NCI-H226 (cell line): Measurements from ENCODE around the gene NR2E1.

ENCODE experiments used
- DNase-seq: peaks from one replicate; pipeline ENCODE4 v3.0.0-alpha.2; 2015

The NR2E1 gene

GRCh38 chr6:108165714-108166663, at the start of gene NR2E1:
Gene NR2E1, plus strand, starts transcription at chr6:108166022. Its CDS starts 744 bp downstream, at chr6:108166766.
- no peak for DNase-seq

GRCh38 chr6:108116546-108117426, 49.0 kb upstream of the NR2E1 start:
- DNase-seq: no peak

GRCh38 chr6:108117427-108118358, 48.1 kb upstream of the NR2E1 start:
- peak; percentile 44 for DNase-seq

GRCh38 chr6:108118359-108118724, 47.5 kb upstream of the NR2E1 start:
- no peak for DNase-seq

GRCh38 chr6:108118810-108119768, 46.7 kb upstream of the NR2E1 start:
- no peak for DNase-seq

- DNase-seq: no peak
These were observed 46.1 kb upstream of the NR2E1 start for GRCh38 chr6:108119769-108120141.

- DNase-seq: no peak
These were observed 45.5 kb upstream of the NR2E1 start for GRCh38 chr6:108120311-108120710.

GRCh38 chr6:108121612-108122011, 44.2 kb upstream of the NR2E1 start:
- no peak for DNase-seq

GRCh38 chr6:108123481-108123929, 42.3 kb upstream of the NR2E1 start:
- DNase-seq: no peak

GRCh38 chr6:108123946-108124345, 41.9 kb upstream of the NR2E1 start:
- DNase-seq: no peak

- no peak for DNase-seq
These were observed 38.8 kb upstream of the NR2E1 start for GRCh38 chr6:108127056-108127455.

GRCh38 chr6:108127826-108128225, 38.0 kb upstream of the NR2E1 start:
- peak; percentile 65 for DNase-seq

GRCh38 chr6:108130262-108130661, 35.6 kb upstream of the NR2E1 start:
- no peak for DNase-seq

GRCh38 chr6:108132863-108133262, 33.0 kb upstream of the NR2E1 start:
- DNase-seq: no peak

- peak; percentile 92 for DNase-seq
These were observed 32.1 kb upstream of the NR2E1 start for GRCh38 chr6:108133594-108134179.

GRCh38 chr6:108134213-108134970, 31.4 kb upstream of the NR2E1 start:
- DNase-seq: peak; percentile 41

- DNase-seq: no peak
These were observed 23.6 kb upstream of the NR2E1 start for GRCh38 chr6:108142240-108142639.

- DNase-seq: no peak
These were observed 20.2 kb upstream of the NR2E1 start for GRCh38 chr6:108145639-108146038.

GRCh38 chr6:108152446-108152845, 13.4 kb upstream of the NR2E1 start:
- no peak for DNase-seq
